WTC11 (cell line): ENCODE data around the gene MACF1. TPM values are rescaled to one million over a fixed set of nuclear protein-coding genes. Genes with fewer than 3 reads are reported as not detected.

Experiments used
- ATAC-seq: fragments of 200-7000 bp; cut with Tn5 transposase; 2 replicates; pipeline ENCODE4 v1.10.0; 2021; ENCODE audit warnings: mild to moderate bottlenecking, moderate library complexity
- CTCF ChIA-PET: fragments of 300-600 bp; sonication (Branson Sonifier 250); formaldehyde crosslinking; loops from one replicate; lab custom pipeline; 2021; ENCODE audit warnings: antibody characterized with exemption; lab: Charles Lee
- POLR2A ChIA-PET: fragments of 350-600 bp; sonication (Branson Sonifier 250); formaldehyde crosslinking; loops from one replicate; lab custom pipeline; 2021; ENCODE audit warnings: antibody characterized with exemption; lab: Charles Lee
- DNase-seq: peaks from one replicate; pipeline ENCODE4 v3.0.0; 2021; ENCODE audit warnings: low spot score
- H3K27ac Mint-ChIP-seq: 2 replicates; pipeline ENCODE4 v1.8.0; 2021; ENCODE audit warnings: mixed read lengths
- H3K27me3 Mint-ChIP-seq: 2 replicates; pipeline ENCODE4 v1.8.0; 2021; ENCODE audit warnings: low read depth, mild to moderate bottlenecking, moderate library complexity, mixed read lengths
- H3K36me3 Mint-ChIP-seq: 2 replicates; pipeline ENCODE4 v1.8.0; 2021; ENCODE audit warnings: mixed read lengths
- H3K4me1 Mint-ChIP-seq: 2 replicates; pipeline ENCODE4 v1.8.0; 2022; ENCODE audit warnings: mixed read lengths
- H3K4me3 Mint-ChIP-seq: 2 replicates; pipeline ENCODE4 v1.8.0; 2021; ENCODE audit warnings: mild to moderate bottlenecking, moderate library complexity, mixed read lengths
- H3K9me3 Mint-ChIP-seq: 2 replicates; pipeline ENCODE4 v1.8.0; 2021; ENCODE audit warnings: mixed read lengths
- CREM ChIP-seq: sonication (generic); formaldehyde crosslinking; IDR thresholded peaks from 2 replicates; pipeline ENCODE4 v1.8.1; 2022; ENCODE audit warnings: mild to moderate bottlenecking, missing genetic modification reagents, moderate library complexity
- E2F1 ChIP-seq: sonication (generic); formaldehyde crosslinking; IDR thresholded peaks from 2 replicates; pipeline ENCODE4 v1.8.0; 2022; ENCODE audit warnings: mild to moderate bottlenecking, missing genetic modification reagents
- FOXP1 ChIP-seq: sonication (generic); formaldehyde crosslinking; IDR thresholded peaks from 2 replicates; pipeline ENCODE4 v1.8.0; 2022; ENCODE audit warnings: missing genetic modification reagents, mild to moderate bottlenecking, moderate library complexity, borderline replicate concordance
- KAT7 ChIP-seq: sonication (generic); formaldehyde crosslinking; IDR thresholded peaks from 2 replicates; pipeline ENCODE4 v1.8.1; 2023; ENCODE audit warnings: missing genetic modification reagents, mild to moderate bottlenecking, borderline replicate concordance
- NR1H2 ChIP-seq: sonication (generic); formaldehyde crosslinking; IDR thresholded peaks from 2 replicates; pipeline ENCODE4 v1.9.0; 2021; ENCODE audit warnings: mild to moderate bottlenecking, moderate library complexity, missing genetic modification reagents
- PRDM15 ChIP-seq: sonication (generic); formaldehyde crosslinking; IDR thresholded peaks from 2 replicates; pipeline ENCODE4 v1.8.0; 2022; ENCODE audit warnings: missing genetic modification reagents
- RELA ChIP-seq: sonication (generic); formaldehyde crosslinking; IDR thresholded peaks from 2 replicates; pipeline ENCODE4 v1.8.1; 2022; ENCODE audit warnings: missing genetic modification reagents, mild to moderate bottlenecking, borderline replicate concordance
- SMAD4 ChIP-seq: sonication (generic); formaldehyde crosslinking; IDR thresholded peaks from 2 replicates; pipeline ENCODE4 v1.8.0; 2022; ENCODE audit warnings: mild to moderate bottlenecking, missing genetic modification reagents
- TP53 ChIP-seq: sonication (generic); formaldehyde crosslinking; IDR thresholded peaks from 2 replicates; pipeline ENCODE4 v1.8.1; 2023; ENCODE audit warnings: mild to moderate bottlenecking, missing genetic modification reagents
- ZNF671 ChIP-seq: fragments of 250-450 bp; sonication (Bioruptor Pico); IDR thresholded peaks from 2 replicates; pipeline ENCODE4 v1.8.0; 2021; ENCODE audit warnings: mild to moderate bottlenecking
- total RNA-seq: library from RNA; stranded (reverse); gene quantifications from 3 replicates; pipeline ENCODE4 v1.2.3, GENCODE V29; 2021
- TF ChIP-seq, protein P1 (sequence below): sonication (generic); formaldehyde crosslinking; conservative IDR thresholded peaks from 2 replicates; pipeline ENCODE4 v1.8.1; 2023; ENCODE audit warnings: mild to moderate bottlenecking, low read depth, missing genetic modification reagents, moderate library complexity
- TF ChIP-seq, protein P2 (sequence below): sonication (generic); formaldehyde crosslinking; IDR thresholded peaks from 2 replicates; pipeline ENCODE4 v1.8.0; 2023; ENCODE audit warnings: missing genetic modification reagents, mild to moderate bottlenecking, borderline replicate concordance
- TF ChIP-seq, protein P3 (sequence below): fragments of 250-450 bp; sonication (Bioruptor Pico); IDR thresholded peaks from 2 replicates; pipeline ENCODE4 v1.9.0; 2021; ENCODE audit warnings: moderate library complexity, mild to moderate bottlenecking, inconsistent platforms, borderline replicate concordance

The MACF1 gene
- total RNA-seq, 1 experiment from 2014 or later = 327 TPM

DNA sequence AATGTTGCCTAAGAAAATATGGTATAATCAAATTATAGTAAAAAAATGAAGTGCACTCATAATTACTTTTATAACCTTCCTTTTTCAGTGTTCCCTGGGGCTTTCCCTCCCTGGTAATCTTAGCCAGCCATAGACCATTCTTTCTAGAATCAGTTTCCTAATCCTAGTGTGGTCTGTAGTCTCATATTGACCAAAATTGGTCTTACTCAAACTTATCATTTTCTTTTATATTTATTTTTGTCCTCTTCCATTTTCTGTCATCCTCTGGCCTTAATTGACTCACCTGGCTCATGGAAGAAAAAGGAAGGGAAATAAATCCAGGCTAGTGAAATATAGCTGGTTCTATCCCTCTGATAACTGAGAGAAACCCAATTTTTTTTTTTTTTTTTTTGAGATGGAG is 216.0 kb downstream of the MACF1 start:
- H3K4me3 Mint-ChIP-seq = no peak overlapping the region
- CTCF ChIA-PET = interaction anchor here (0.6 to 1.9 kb wide), 4 partner anchors 10 to 363 kb away, joined by 3 to 5 read pairs (median 4); no protein-coding TSS in a partner anchor
- TF ChIP-seq KAT7 (CRISPR knock-in tag) (no peak), E2F1 (CRISPR knock-in tag) (no peak), CREM (CRISPR knock-in tag) (no peak), RELA (CRISPR knock-in tag) (no peak), TP53 (CRISPR knock-in tag) (no peak), SMAD4 (CRISPR knock-in tag) (no peak), ZNF671 (no peak), PRDM15 (CRISPR knock-in tag) (no peak), FOXP1 (CRISPR knock-in tag) (no peak), NR1H2 (no peak)
- TF ChIP-seq, protein P1, sequence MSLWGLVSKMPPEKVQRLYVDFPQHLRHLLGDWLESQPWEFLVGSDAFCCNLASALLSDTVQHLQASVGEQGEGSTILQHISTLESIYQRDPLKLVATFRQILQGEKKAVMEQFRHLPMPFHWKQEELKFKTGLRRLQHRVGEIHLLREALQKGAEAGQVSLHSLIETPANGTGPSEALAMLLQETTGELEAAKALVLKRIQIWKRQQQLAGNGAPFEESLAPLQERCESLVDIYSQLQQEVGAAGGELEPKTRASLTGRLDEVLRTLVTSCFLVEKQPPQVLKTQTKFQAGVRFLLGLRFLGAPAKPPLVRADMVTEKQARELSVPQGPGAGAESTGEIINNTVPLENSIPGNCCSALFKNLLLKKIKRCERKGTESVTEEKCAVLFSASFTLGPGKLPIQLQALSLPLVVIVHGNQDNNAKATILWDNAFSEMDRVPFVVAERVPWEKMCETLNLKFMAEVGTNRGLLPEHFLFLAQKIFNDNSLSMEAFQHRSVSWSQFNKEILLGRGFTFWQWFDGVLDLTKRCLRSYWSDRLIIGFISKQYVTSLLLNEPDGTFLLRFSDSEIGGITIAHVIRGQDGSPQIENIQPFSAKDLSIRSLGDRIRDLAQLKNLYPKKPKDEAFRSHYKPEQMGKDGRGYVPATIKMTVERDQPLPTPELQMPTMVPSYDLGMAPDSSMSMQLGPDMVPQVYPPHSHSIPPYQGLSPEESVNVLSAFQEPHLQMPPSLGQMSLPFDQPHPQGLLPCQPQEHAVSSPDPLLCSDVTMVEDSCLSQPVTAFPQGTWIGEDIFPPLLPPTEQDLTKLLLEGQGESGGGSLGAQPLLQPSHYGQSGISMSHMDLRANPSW = no peak
- TF ChIP-seq, protein P2, sequence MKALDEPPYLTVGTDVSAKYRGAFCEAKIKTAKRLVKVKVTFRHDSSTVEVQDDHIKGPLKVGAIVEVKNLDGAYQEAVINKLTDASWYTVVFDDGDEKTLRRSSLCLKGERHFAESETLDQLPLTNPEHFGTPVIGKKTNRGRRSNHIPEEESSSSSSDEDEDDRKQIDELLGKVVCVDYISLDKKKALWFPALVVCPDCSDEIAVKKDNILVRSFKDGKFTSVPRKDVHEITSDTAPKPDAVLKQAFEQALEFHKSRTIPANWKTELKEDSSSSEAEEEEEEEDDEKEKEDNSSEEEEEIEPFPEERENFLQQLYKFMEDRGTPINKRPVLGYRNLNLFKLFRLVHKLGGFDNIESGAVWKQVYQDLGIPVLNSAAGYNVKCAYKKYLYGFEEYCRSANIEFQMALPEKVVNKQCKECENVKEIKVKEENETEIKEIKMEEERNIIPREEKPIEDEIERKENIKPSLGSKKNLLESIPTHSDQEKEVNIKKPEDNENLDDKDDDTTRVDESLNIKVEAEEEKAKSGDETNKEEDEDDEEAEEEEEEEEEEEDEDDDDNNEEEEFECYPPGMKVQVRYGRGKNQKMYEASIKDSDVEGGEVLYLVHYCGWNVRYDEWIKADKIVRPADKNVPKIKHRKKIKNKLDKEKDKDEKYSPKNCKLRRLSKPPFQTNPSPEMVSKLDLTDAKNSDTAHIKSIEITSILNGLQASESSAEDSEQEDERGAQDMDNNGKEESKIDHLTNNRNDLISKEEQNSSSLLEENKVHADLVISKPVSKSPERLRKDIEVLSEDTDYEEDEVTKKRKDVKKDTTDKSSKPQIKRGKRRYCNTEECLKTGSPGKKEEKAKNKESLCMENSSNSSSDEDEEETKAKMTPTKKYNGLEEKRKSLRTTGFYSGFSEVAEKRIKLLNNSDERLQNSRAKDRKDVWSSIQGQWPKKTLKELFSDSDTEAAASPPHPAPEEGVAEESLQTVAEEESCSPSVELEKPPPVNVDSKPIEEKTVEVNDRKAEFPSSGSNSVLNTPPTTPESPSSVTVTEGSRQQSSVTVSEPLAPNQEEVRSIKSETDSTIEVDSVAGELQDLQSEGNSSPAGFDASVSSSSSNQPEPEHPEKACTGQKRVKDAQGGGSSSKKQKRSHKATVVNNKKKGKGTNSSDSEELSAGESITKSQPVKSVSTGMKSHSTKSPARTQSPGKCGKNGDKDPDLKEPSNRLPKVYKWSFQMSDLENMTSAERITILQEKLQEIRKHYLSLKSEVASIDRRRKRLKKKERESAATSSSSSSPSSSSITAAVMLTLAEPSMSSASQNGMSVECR (CRISPR knock-in tag) = no peak
- TF ChIP-seq, protein P3, sequence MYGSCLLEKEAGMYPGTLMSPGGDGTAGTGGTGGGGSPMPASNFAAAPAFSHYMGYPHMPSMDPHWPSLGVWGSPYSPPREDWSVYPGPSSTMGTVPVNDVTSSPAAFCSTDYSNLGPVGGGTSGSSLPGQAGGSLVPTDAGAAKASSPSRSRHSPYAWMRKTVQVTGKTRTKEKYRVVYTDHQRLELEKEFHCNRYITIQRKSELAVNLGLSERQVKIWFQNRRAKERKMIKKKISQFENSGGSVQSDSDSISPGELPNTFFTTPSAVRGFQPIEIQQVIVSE (CRISPR knock-in tag) = no peak
- TF ChIP-seq, all 79 proteins: peak for 0
- ATAC-seq (no peak), DNase-seq (no peak)
- Mint-ChIP-seq H3K27ac (no peak overlapping the region), H3K9me3 (no peaks in the 10 kb centered on the region), H3K27me3 (no peaks in the 10 kb centered on the region), H3K4me1 (peaks cover 11% of the 10 kb centered on the region), H3K36me3 (peaks cover 61% of the 10 kb centered on the region)
- POLR2A ChIA-PET = interaction anchor here (0.6 kb wide), 1 partner anchor 1885 kb away, joined by 7 read pairs; no protein-coding TSS in a partner anchor
